ENCODE measurements around the gene SLC66A1.

The SLC66A1 gene

GRCh38 chr1:19327736-19328135 lies 15.6 kb downstream of the SLC66A1 start:
- no peaks in the 10 kb centered on the region for H3K27me3 ChIP-seq (ENCODE audit: insufficient read depth, low read length, poor library complexity, severe bottlenecking)
- H3K9me2 ChIP-seq (replicated peaks; ENCODE audit: low read depth, low read length): no peaks in the 10 kb centered on the region
- no peak overlapping the region for H3K4me3 ChIP-seq (ENCODE audit: low read length, poor library complexity, severe bottlenecking)
- no peak overlapping the region for H3K9ac ChIP-seq (ENCODE audit: low read depth, low read length, poor library complexity, severe bottlenecking)
- TF ChIP-seq CTCF (conservative IDR thresholded peaks at IDR 0.05; ENCODE audit: low read length) (no peak), EZH2phosphoT487 (IDR thresholded peaks at IDR 0.05; ENCODE audit: borderline replicate concordance) (no peak)
- no peaks in the 10 kb centered on the region; the same call in 1 of the 2 replicates for H3K36me3 ChIP-seq (ENCODE audit: insufficient read depth, low read length)
- H3K4me2 ChIP-seq (ENCODE audit: low read depth, low read length, poor library complexity, severe bottlenecking): no peak overlapping the region
- H3K9me3 ChIP-seq (ENCODE audit: insufficient read depth, low read depth, low read length): no peaks in the 10 kb centered on the region
- H3K79me2 ChIP-seq (ENCODE audit: insufficient read depth, low read length): no peaks in the 10 kb centered on the region
- H3K4me1 ChIP-seq (ENCODE audit: insufficient read depth, low read length, poor library complexity, severe bottlenecking): no peaks in the 10 kb centered on the region
- H2AFZ ChIP-seq (ENCODE audit: low read length): no peak overlapping the region
- H4K20me1 ChIP-seq (ENCODE audit: insufficient read depth, low read length, poor library complexity, severe bottlenecking): no peaks in the 10 kb centered on the region
- no peaks in the 10 kb centered on the region for H3F3A ChIP-seq (ENCODE audit: low read depth)

- H3K4me1 ChIP-seq (ENCODE audit: insufficient read depth, low read length, poor library complexity, severe bottlenecking): no peaks in the 10 kb centered on the region
- H2AFZ ChIP-seq (ENCODE audit: low read length): no peak overlapping the region
- H3K4me3 ChIP-seq (ENCODE audit: low read length, poor library complexity, severe bottlenecking): no peak overlapping the region
- H3K9me2 ChIP-seq (replicated peaks; ENCODE audit: low read depth, low read length): no peaks in the 10 kb centered on the region
- H3K9me3 ChIP-seq (ENCODE audit: insufficient read depth, low read depth, low read length): no peaks in the 10 kb centered on the region
- H3K9ac ChIP-seq (ENCODE audit: low read depth, low read length, poor library complexity, severe bottlenecking): no peak overlapping the region
- TF ChIP-seq EZH2phosphoT487 (IDR thresholded peaks at IDR 0.05; ENCODE audit: borderline replicate concordance): no peak
- TF ChIP-seq CTCF (conservative IDR thresholded peaks at IDR 0.05; ENCODE audit: low read length): no peak
- H3K27me3 ChIP-seq (ENCODE audit: insufficient read depth, low read length, poor library complexity, severe bottlenecking): no peaks in the 10 kb centered on the region
- no peaks in the 10 kb centered on the region for H3F3A ChIP-seq (ENCODE audit: low read depth)
- no peaks in the 10 kb centered on the region for H4K20me1 ChIP-seq (ENCODE audit: insufficient read depth, low read length, poor library complexity, severe bottlenecking)
- no peaks in the 10 kb centered on the region; the same call in 1 of the 2 replicates for H3K36me3 ChIP-seq (ENCODE audit: insufficient read depth, low read length)
- no peaks in the 10 kb centered on the region for H3K79me2 ChIP-seq (ENCODE audit: insufficient read depth, low read length)
- H3K4me2 ChIP-seq (ENCODE audit: low read depth, low read length, poor library complexity, severe bottlenecking): no peak overlapping the region
Measured at GRCh38 chr1:19328486-19328885, 16.4 kb downstream of the SLC66A1 start.

GRCh38 chr1:19329188-19329587 lies 17.1 kb downstream of the SLC66A1 start:
- no peaks in the 10 kb centered on the region for H4K20me1 ChIP-seq (ENCODE audit: insufficient read depth, low read length, poor library complexity, severe bottlenecking)
- H3K9me2 ChIP-seq (replicated peaks; ENCODE audit: low read depth, low read length): no peaks in the 10 kb centered on the region
- H3K4me2 ChIP-seq (ENCODE audit: low read depth, low read length, poor library complexity, severe bottlenecking): no peak overlapping the region
- H3K27me3 ChIP-seq (ENCODE audit: insufficient read depth, low read length, poor library complexity, severe bottlenecking): no peaks in the 10 kb centered on the region
- H3K36me3 ChIP-seq (ENCODE audit: insufficient read depth, low read length): no peaks in the 10 kb centered on the region; the same call in 1 of the 2 replicates
- H3K9ac ChIP-seq (ENCODE audit: low read depth, low read length, poor library complexity, severe bottlenecking): no peak overlapping the region
- H3K79me2 ChIP-seq (ENCODE audit: insufficient read depth, low read length): no peaks in the 10 kb centered on the region
- no peaks in the 10 kb centered on the region for H3K4me1 ChIP-seq (ENCODE audit: insufficient read depth, low read length, poor library complexity, severe bottlenecking)
- TF ChIP-seq CTCF (conservative IDR thresholded peaks at IDR 0.05; ENCODE audit: low read length): no peak
- no peak for TF ChIP-seq EZH2phosphoT487 (IDR thresholded peaks at IDR 0.05; ENCODE audit: borderline replicate concordance)
- H3K9me3 ChIP-seq (ENCODE audit: insufficient read depth, low read depth, low read length): no peaks in the 10 kb centered on the region
- no peak overlapping the region for H3K4me3 ChIP-seq (ENCODE audit: low read length, poor library complexity, severe bottlenecking)
- no peak overlapping the region for H2AFZ ChIP-seq (ENCODE audit: low read length)
- no peaks in the 10 kb centered on the region for H3F3A ChIP-seq (ENCODE audit: low read depth)

Measured in Loucy (cell line).